ENCODE results near the gene VAMP2.

VAMP2 gene

DNA sequence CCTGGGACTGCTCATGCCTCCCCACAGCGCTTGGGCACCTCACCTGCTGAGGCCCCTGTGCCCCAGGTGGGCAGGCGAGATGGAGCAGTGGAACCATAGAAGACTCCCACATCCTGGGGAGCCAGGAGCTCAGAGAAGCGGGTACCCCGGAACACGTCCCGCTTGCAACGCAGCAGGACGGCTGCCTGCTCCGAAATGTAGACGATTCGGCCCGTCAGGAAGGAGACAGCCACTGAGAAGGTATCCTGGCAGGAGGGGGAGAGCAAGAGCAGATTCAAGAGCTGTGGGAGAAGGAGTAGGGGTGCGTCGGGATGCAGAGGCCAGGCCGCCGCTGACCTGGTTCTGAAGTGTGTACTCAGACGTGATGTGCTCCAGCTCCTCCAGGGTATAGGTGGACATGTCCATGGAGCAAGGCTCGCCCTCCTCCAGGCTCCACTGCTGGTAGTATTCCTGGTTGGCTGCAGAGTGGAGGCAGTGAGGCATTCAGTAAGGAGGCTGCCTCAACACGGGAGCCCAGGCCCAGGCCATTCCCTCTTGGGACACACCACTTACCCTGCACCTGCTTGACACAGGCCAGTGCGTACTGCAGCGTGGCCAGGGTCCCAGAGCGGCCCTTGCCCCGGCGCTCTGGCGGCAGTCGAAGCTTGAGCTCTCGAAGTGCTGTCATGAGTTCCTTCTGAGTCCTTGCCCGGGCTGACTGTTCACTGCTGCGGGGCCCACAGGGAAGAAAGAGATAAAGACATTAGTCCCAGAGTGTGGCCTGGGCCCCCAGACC is 13.1 kb downstream of the VAMP2 start:
- no peaks in the 10 kb centered on the region for H3K9me2 ChIP-seq (replicated peaks; ENCODE audit: low read depth, low read length)
- TF ChIP-seq, protein P1, sequence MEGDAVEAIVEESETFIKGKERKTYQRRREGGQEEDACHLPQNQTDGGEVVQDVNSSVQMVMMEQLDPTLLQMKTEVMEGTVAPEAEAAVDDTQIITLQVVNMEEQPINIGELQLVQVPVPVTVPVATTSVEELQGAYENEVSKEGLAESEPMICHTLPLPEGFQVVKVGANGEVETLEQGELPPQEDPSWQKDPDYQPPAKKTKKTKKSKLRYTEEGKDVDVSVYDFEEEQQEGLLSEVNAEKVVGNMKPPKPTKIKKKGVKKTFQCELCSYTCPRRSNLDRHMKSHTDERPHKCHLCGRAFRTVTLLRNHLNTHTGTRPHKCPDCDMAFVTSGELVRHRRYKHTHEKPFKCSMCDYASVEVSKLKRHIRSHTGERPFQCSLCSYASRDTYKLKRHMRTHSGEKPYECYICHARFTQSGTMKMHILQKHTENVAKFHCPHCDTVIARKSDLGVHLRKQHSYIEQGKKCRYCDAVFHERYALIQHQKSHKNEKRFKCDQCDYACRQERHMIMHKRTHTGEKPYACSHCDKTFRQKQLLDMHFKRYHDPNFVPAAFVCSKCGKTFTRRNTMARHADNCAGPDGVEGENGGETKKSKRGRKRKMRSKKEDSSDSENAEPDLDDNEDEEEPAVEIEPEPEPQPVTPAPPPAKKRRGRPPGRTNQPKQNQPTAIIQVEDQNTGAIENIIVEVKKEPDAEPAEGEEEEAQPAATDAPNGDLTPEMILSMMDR (conservative IDR thresholded peaks at IDR 0.05; ENCODE audit: low read length): no peak
- no peak for TF ChIP-seq EZH2phosphoT487 (IDR thresholded peaks at IDR 0.05; ENCODE audit: borderline replicate concordance)
- peaks cover 15% of the 10 kb centered on the region for H4K20me1 ChIP-seq (ENCODE audit: insufficient read depth, low read length, poor library complexity, severe bottlenecking)
- no peak overlapping the region for H2AFZ ChIP-seq (ENCODE audit: low read length)
- no peaks in the 10 kb centered on the region for H3F3A ChIP-seq (ENCODE audit: low read depth)
- H3K4me2 ChIP-seq (ENCODE audit: low read depth, low read length, poor library complexity, severe bottlenecking): peak overlapping the region; percentile 97
- peaks cover 23% of the 10 kb centered on the region; the same call in 1 of the 2 replicates for H3K36me3 ChIP-seq (ENCODE audit: insufficient read depth, low read length)
- H3K9me3 ChIP-seq (ENCODE audit: insufficient read depth, low read depth, low read length): no peaks in the 10 kb centered on the region
- no peak overlapping the region for H3K9ac ChIP-seq (ENCODE audit: low read depth, low read length, poor library complexity, severe bottlenecking)
- no peaks in the 10 kb centered on the region for H3K27me3 ChIP-seq (ENCODE audit: insufficient read depth, low read length, poor library complexity, severe bottlenecking)
- H3K4me1 ChIP-seq (ENCODE audit: insufficient read depth, low read length, poor library complexity, severe bottlenecking): peaks cover 22% of the 10 kb centered on the region
- peaks cover 11% of the 10 kb centered on the region; the same call in 1 of the 2 replicates for H3K79me2 ChIP-seq (ENCODE audit: insufficient read depth, low read length)
- H3K4me3 ChIP-seq (ENCODE audit: low read length, poor library complexity, severe bottlenecking): no peak overlapping the region

DNA sequence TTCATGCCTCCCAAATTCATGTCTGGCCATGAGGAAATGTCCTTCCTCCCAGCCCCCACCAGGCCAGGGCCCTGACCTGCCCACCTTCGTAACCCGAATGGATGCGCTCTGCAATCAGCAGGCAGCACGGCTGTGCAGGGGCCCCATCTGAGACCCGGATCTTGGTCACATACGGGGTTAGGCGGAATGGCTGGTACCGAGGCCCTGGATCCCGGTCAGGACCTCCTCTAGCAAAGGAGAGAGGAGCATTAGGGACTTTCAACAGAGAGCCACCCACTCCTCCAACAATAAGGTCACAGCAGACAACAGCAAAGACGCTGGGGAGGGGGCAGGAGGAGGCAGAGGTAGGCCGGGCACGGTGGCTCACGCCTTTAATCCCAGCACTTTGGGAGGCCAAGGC is 14.2 kb downstream of the VAMP2 start:
- Histone ChIP-seq H3K27me3 (ENCODE audit: insufficient read depth, low read length, poor library complexity, severe bottlenecking) (no peaks in the 10 kb centered on the region), H3K4me3 (ENCODE audit: low read length, poor library complexity, severe bottlenecking) (no peak overlapping the region), H3K4me1 (ENCODE audit: insufficient read depth, low read length, poor library complexity, severe bottlenecking) (peaks cover 22% of the 10 kb centered on the region), H4K20me1 (ENCODE audit: insufficient read depth, low read length, poor library complexity, severe bottlenecking) (peaks cover 15% of the 10 kb centered on the region), H3K79me2 (ENCODE audit: insufficient read depth, low read length) (peaks cover 11% of the 10 kb centered on the region; the same call in 1 of the 2 replicates), H3K9me2 (replicated peaks; ENCODE audit: low read depth, low read length) (no peaks in the 10 kb centered on the region), H3K9me3 (ENCODE audit: insufficient read depth, low read depth, low read length) (no peaks in the 10 kb centered on the region), H3F3A (ENCODE audit: low read depth) (no peaks in the 10 kb centered on the region), H3K36me3 (ENCODE audit: insufficient read depth, low read length) (peaks cover 26% of the 10 kb centered on the region; the same call in 1 of the 2 replicates), H3K9ac (ENCODE audit: low read depth, low read length, poor library complexity, severe bottlenecking) (no peak overlapping the region), H2AFZ (ENCODE audit: low read length) (no peak overlapping the region), H3K4me2 (ENCODE audit: low read depth, low read length, poor library complexity, severe bottlenecking) (no peak overlapping the region)
- TF ChIP-seq, protein P1 (conservative IDR thresholded peaks at IDR 0.05; ENCODE audit: low read length): no peak
- TF ChIP-seq EZH2phosphoT487 (IDR thresholded peaks at IDR 0.05; ENCODE audit: borderline replicate concordance): no peak

DNA sequence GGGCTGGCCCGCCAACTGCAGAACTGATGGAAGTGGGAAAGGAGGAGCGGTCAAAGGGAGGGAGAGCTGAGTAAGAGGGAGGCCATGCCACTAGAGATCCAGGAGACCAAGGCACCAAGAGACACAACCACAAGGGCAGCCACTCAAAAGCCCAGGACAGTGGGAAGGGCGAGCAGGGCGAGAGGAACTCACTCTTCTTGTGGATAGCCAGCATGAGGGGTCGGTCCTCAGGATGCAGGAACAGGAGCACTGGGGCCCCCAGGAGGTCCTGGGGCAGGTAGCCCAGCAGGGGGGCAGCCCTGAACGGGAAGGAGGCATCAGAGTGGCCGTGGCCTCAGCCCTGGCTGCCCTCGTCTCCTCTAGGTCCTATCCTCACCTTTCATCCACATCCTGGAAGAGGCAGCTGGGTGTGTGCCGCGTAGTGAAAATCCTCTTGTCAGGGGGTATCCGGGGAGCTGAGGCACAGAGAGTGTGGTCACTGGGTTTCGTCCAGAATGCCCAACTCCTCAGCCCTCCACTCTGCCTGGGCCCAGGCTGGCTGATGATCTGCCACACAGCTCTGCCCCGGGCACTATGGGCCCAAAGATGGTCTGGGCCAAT is 14.8 kb downstream of the VAMP2 start:
- Histone ChIP-seq H3F3A (ENCODE audit: low read depth) (no peaks in the 10 kb centered on the region), H3K4me1 (ENCODE audit: insufficient read depth, low read length, poor library complexity, severe bottlenecking) (peaks cover 22% of the 10 kb centered on the region), H3K9me2 (replicated peaks; ENCODE audit: low read depth, low read length) (no peaks in the 10 kb centered on the region), H2AFZ (ENCODE audit: low read length) (no peak overlapping the region), H3K4me3 (ENCODE audit: low read length, poor library complexity, severe bottlenecking) (no peak overlapping the region), H3K9me3 (ENCODE audit: insufficient read depth, low read depth, low read length) (no peaks in the 10 kb centered on the region), H3K36me3 (ENCODE audit: insufficient read depth, low read length) (peaks cover 26% of the 10 kb centered on the region; the same call in 1 of the 2 replicates), H3K9ac (ENCODE audit: low read depth, low read length, poor library complexity, severe bottlenecking) (no peak overlapping the region), H4K20me1 (ENCODE audit: insufficient read depth, low read length, poor library complexity, severe bottlenecking) (peaks cover 15% of the 10 kb centered on the region), H3K79me2 (ENCODE audit: insufficient read depth, low read length) (peaks cover 11% of the 10 kb centered on the region; the same call in 1 of the 2 replicates), H3K4me2 (ENCODE audit: low read depth, low read length, poor library complexity, severe bottlenecking) (no peak overlapping the region), H3K27me3 (ENCODE audit: insufficient read depth, low read length, poor library complexity, severe bottlenecking) (no peaks in the 10 kb centered on the region)
- TF ChIP-seq EZH2phosphoT487 (IDR thresholded peaks at IDR 0.05; ENCODE audit: borderline replicate concordance): no peak
- TF ChIP-seq, protein P1 (conservative IDR thresholded peaks at IDR 0.05; ENCODE audit: low read length): no peak

Measured in Loucy (cell line).